ENCODE results near the gene ADAD2.

- no peak for TF ChIP-seq CTCF (IDR thresholded peaks at IDR 0.05; ENCODE audit: insufficient read depth, low read depth, low read length)
- TF ChIP-seq EZH2 (IDR thresholded peaks at IDR 0.05; ENCODE audit: insufficient read depth, low read length): no peak
Observed at GRCh38 chr16:84194470-84195200, 3.7 kb downstream of the ADAD2 start.

Measured in astrocyte (in vitro differentiated cells and primary cell).